ENCODE results near the gene DYNC1I1. TPM values are rescaled to one million over a fixed set of nuclear protein-coding genes. Genes with fewer than 3 reads are reported as not detected.

The DYNC1I1 gene
- total and polyA plus RNA-seq, 2 of the 4 experiments (the other 2 are of a cell fraction) = under 0.01 to 0.15 TPM

- Histone ChIP-seq H4K91ac (ENCODE audit: insufficient read depth, low read depth, low read length) (no peak overlapping the region), H2BK5ac (ENCODE audit: low read depth, low read length, poor library complexity, severe bottlenecking) (no peak overlapping the region)
- no CpG with 5 or more reads among the region's 6 CpGs for WGBS, 2 experiments (ENCODE audit: extremely low coverage in 2 of 2, insufficient read length in 1 of 2)
Observed at GRCh38 chr7:95817866-95818640, 45.7 kb downstream of the DYNC1I1 start.

More at GRCh38 chr7:95817866-95818640, 45.7 kb downstream of the DYNC1I1 start:
- no peaks in the 10 kb centered on the region for H4K20me1 ChIP-seq (ENCODE audit: insufficient read depth, low read length)
- H4K8ac ChIP-seq (ENCODE audit: low read depth in 2 of 2, low read length in 2 of 2) = no peak overlapping the region
- no peaks in the 10 kb centered on the region for H3K9me3 ChIP-seq (ENCODE audit: control insufficient read depth, insufficient read depth, low read length)
- dilution Hi-C loops (cut with HindIII; ENCODE audit: low sequenced_read_pairs, unreplicated experiment) (no loop called here), in situ Hi-C loops (cut with MboI; ENCODE audit: low sequenced_read_pairs) (no loop called here), intact Hi-C loops (cut with micrococcal nuclease) (no loop called here)
- no peak overlapping the region for H2BK20ac ChIP-seq (ENCODE audit: low read depth, low read length)
- H3K9ac ChIP-seq (ENCODE audit: low read depth, low read length) = no peak overlapping the region
- H3K56ac ChIP-seq (ENCODE audit: extremely low read depth, insufficient read depth, low read length) = no peak overlapping the region
- no peak overlapping the region for H2BK15ac ChIP-seq (ENCODE audit: low read depth, low read length)
- ChIA-PET POLR2A (ENCODE audit: unreplicated experiment) (no interaction called here), CTCF (no interaction called here)
- H2AK5ac ChIP-seq (ENCODE audit: low read depth, low read length) = no peak overlapping the region
- no peak overlapping the region for H3K4me2 ChIP-seq (ENCODE audit: low read depth, low read length)
- no peak for ATAC-seq (ENCODE audit: low read depth)
- H3K4me3 ChIP-seq (ENCODE audit: insufficient read depth, low read depth, low read length) = no peak overlapping the region
- no peaks in the 10 kb centered on the region for H3K9me1 ChIP-seq (ENCODE audit: insufficient read depth, low read length)
- no peak overlapping the region for H3K18ac ChIP-seq (ENCODE audit: low read depth, low read length)
- H3K36me3 ChIP-seq (ENCODE audit: control insufficient read depth, insufficient read depth, low read length) = no peaks in the 10 kb centered on the region
- H3K79me1 ChIP-seq (ENCODE audit: low read depth in 1 of 2, low read length in 2 of 2) = no peaks in the 10 kb centered on the region
- H2BK120ac ChIP-seq (ENCODE audit: low read depth, low read length) = no peak overlapping the region
- TF ChIP-seq RAD21 (IDR thresholded peaks at IDR 0.05; ENCODE audit: low read length) (no peak), MAZ (IDR thresholded peaks at IDR 0.05; ENCODE audit: borderline replicate concordance, low read depth, low read length) (no peak), SMC3 (IDR thresholded peaks at IDR 0.05; ENCODE audit: low read depth, low read length) (no peak), MAFK (IDR thresholded peaks at IDR 0.05; ENCODE audit: low read depth, low read length) (no peak), CEBPB (IDR thresholded peaks at IDR 0.05; ENCODE audit: low read depth, low read length) (no peak)
- H3K23ac ChIP-seq (ENCODE audit: low read depth, low read length) = no peak overlapping the region
- H2AK9ac ChIP-seq (replicated peaks; ENCODE audit: low read depth, low read length, poor library complexity) = no peak overlapping the region
- H2AFZ ChIP-seq (replicated peaks; ENCODE audit: low read length, poor library complexity) = no peak overlapping the region
- H3K4me1 ChIP-seq (ENCODE audit: control insufficient read depth, insufficient read depth, low read length) = no peaks in the 10 kb centered on the region
- H3K14ac ChIP-seq (replicated peaks; ENCODE audit: low read depth, low read length) = no peak overlapping the region
- no peak overlapping the region for H4K5ac ChIP-seq (ENCODE audit: low read depth, low read length)
- H3K4ac ChIP-seq (ENCODE audit: low read depth, low read length) = no peak overlapping the region
- no peaks in the 10 kb centered on the region for H3K27me3 ChIP-seq (ENCODE audit: control insufficient read depth, insufficient read depth, low read length)
- H3K27ac ChIP-seq (ENCODE audit: insufficient read depth, low read length) = no peak overlapping the region
- BruUV-seq (replicated peaks) = no TSS peak
- DNase-seq = no peak
